ENCODE measurements around the gene TEX14.

GRCh38 chr17:58699771-58700170 is 7.9 kb upstream of the TEX14 start:
- TF ChIP-seq, protein P1, sequence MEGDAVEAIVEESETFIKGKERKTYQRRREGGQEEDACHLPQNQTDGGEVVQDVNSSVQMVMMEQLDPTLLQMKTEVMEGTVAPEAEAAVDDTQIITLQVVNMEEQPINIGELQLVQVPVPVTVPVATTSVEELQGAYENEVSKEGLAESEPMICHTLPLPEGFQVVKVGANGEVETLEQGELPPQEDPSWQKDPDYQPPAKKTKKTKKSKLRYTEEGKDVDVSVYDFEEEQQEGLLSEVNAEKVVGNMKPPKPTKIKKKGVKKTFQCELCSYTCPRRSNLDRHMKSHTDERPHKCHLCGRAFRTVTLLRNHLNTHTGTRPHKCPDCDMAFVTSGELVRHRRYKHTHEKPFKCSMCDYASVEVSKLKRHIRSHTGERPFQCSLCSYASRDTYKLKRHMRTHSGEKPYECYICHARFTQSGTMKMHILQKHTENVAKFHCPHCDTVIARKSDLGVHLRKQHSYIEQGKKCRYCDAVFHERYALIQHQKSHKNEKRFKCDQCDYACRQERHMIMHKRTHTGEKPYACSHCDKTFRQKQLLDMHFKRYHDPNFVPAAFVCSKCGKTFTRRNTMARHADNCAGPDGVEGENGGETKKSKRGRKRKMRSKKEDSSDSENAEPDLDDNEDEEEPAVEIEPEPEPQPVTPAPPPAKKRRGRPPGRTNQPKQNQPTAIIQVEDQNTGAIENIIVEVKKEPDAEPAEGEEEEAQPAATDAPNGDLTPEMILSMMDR (IDR thresholded peaks at IDR 0.05; ENCODE audit: borderline replicate concordance, extremely low read depth, low read length, poor library complexity, severe bottlenecking): no peak
- TF ChIP-seq EZH2 (IDR thresholded peaks at IDR 0.05; ENCODE audit: borderline replicate concordance, low read depth, low read length, severe bottlenecking): no peak

Data from DND-41 (cell line).